GM12878 (cell line): ENCODE measurements around the gene XPO5. TPM values are rescaled to one million over a fixed set of nuclear protein-coding genes. Genes with fewer than 3 reads are reported as not detected.
A peak's percentile ranks its signal among the peaks of the same experiment; 100 is the strongest.

Source experiments
- ATAC-seq: fragments of 200-7000 bp; cut with Tn5 transposase; 3 replicates; pipeline ENCODE4 v1.9.1; 2020; ENCODE audit warnings: mild to moderate bottlenecking, moderate library complexity
- BruUV-seq: library from RNA; stranded (reverse); fragments of 400-500 nt; replicated peaks from 2 replicates; lab custom pipeline; 2021; lab: Mats Ljungman, UMichigan
- CTCF ChIA-PET: fragments of 300-600 bp; sonication (Branson Sonifier 250); formaldehyde crosslinking; extraction: SDS; loops from one replicate; lab custom pipeline; 2021; ENCODE audit warnings: inconsistent platforms; lab: Yijun Ruan, JAX
- POLR2A ChIA-PET: fragments of 350-600 bp; formaldehyde crosslinking; extraction: SDS; loops from one replicate; lab custom pipeline; 2021; ENCODE audit warnings: inconsistent platforms; lab: Charles Lee
- RAD21 ChIA-PET: fragments of 300-600 bp; sonication (Branson Sonifier 250); formaldehyde crosslinking; loops from one replicate; lab custom pipeline; 2023; ENCODE audit warnings: antibody characterized with exemption; ENCODE audit not compliant: unreplicated experiment; lab: Charles Lee
- SMC1A ChIA-PET: fragments of 300-600 bp; sonication (Branson Sonifier 250); formaldehyde crosslinking; loops from one replicate; lab custom pipeline; 2023; ENCODE audit not compliant: unreplicated experiment, uncharacterized antibody; lab: Charles Lee
- DNase-seq: peaks from one replicate; pipeline ENCODE4 v3.0.0-alpha.2; 2011; ENCODE audit warnings: low read depth, low spot score
- FAIRE-seq: peaks from 3 replicates; lab custom pipeline; 2011; peaks lifted over from hg19 to GRCh38; lab: Jason Lieb, UNC
- H2AFZ ChIP-seq: 2 replicates; pipeline ENCODE4 v1.6.0; 2011; ENCODE audit warnings: low read depth, low read length, control low read depth; ENCODE audit not compliant: control insufficient read depth
- H3K27ac ChIP-seq: 2 replicates; pipeline ENCODE4 v1.5.1; 2011; ENCODE audit warnings: control low read depth; ENCODE audit not compliant: control insufficient read depth, insufficient read depth
- H3K27me3 ChIP-seq, 2 experiments: replicated peaks in 1 of 2; 2 replicates each; pipeline versions ENCODE4 v1.6.0 to v1.6.1; 2011; ENCODE audit warnings: low read length in 1 of 2; ENCODE audit not compliant: control insufficient read depth in 2 of 2, insufficient read depth in 2 of 2
- H3K36me3 ChIP-seq, 2 experiments: 2 replicates each; pipeline ENCODE4 v1.5.1; 2011; ENCODE audit warnings: low read length in 1 of 2; ENCODE audit not compliant: control insufficient read depth in 2 of 2, insufficient read depth in 2 of 2
- H3K4me1 ChIP-seq: 2 replicates; pipeline ENCODE4 v1.6.1; 2011; ENCODE audit warnings: mild to moderate bottlenecking, low read length, moderate library complexity, mixed read lengths; ENCODE audit not compliant: control insufficient read depth, insufficient read depth
- H3K4me2 ChIP-seq: 2 replicates; pipeline ENCODE4 v1.6.0; 2011; ENCODE audit warnings: control low read depth; ENCODE audit not compliant: control insufficient read depth, insufficient read depth
- H3K4me3 ChIP-seq: fragments of 200-600 bp; sonication (generic); 2 replicates; pipeline ENCODE4 v1.5.1; 2016
- H3K79me2 ChIP-seq: 2 replicates; pipeline ENCODE4 v1.6.0; 2011; ENCODE audit warnings: low read length; ENCODE audit not compliant: control insufficient read depth, insufficient read depth
- H3K9ac ChIP-seq: 2 replicates; pipeline ENCODE4 v1.8.0; 2011; ENCODE audit warnings: low read length, control low read depth, mixed read lengths; ENCODE audit not compliant: control insufficient read depth, insufficient read depth
- H3K9me3 ChIP-seq: replicated peaks from 3 replicates; pipeline ENCODE4 v1.5.1; 2011; ENCODE audit warnings: mild to moderate bottlenecking, low read length; ENCODE audit not compliant: control insufficient read depth, insufficient read depth
- H4K20me1 ChIP-seq: 2 replicates; pipeline ENCODE4 v1.6.0; 2011; ENCODE audit not compliant: control insufficient read depth, insufficient read depth
- CEBPB ChIP-seq, 2 experiments: fragments of 150-350 bp in 1 of 2; IDR thresholded peaks; 2 replicates each; pipeline ENCODE4 v1.6.1; 2012 to 2014; ENCODE audit warnings: low read depth in 2 of 2, low read length in 2 of 2, borderline replicate concordance in 1 of 2, inconsistent platforms in 1 of 2
- HDAC6 ChIP-seq: fragments of 200-600 bp; sonication (generic); IDR thresholded peaks from one replicate; pipeline ENCODE4 v1.8.0; 2017; ENCODE audit warnings: antibody characterized with exemption; ENCODE audit not compliant: unreplicated experiment
- HSF1 ChIP-seq: fragments of 150-350 bp; IDR thresholded peaks from 2 replicates; pipeline ENCODE4 v1.6.1; 2014; ENCODE audit warnings: mild to moderate bottlenecking, low read depth, low read length
- MAX ChIP-seq: IDR thresholded peaks from 2 replicates; pipeline ENCODE4 v1.6.1; 2012; ENCODE audit warnings: low read depth, low read length, improper control_type of control experiment
- NFYA ChIP-seq: IDR thresholded peaks from 2 replicates; pipeline ENCODE4 v1.6.1; 2011; ENCODE audit warnings: low read depth, mild to moderate bottlenecking, low read length, improper control_type of control experiment, borderline replicate concordance
- PBX3 ChIP-seq: IDR thresholded peaks from 2 replicates; pipeline ENCODE4 v1.6.1; 2011; ENCODE audit warnings: mild to moderate bottlenecking, low read depth, low read length, moderate library complexity; ENCODE audit not compliant: insufficient replicate concordance
- SKIL ChIP-seq: fragments of 450-650 bp; IDR thresholded peaks from 2 replicates; pipeline ENCODE4 v1.6.1; 2017; ENCODE audit warnings: mild to moderate bottlenecking, low read depth, inconsistent platforms; ENCODE audit not compliant: poor library complexity, severe bottlenecking
- SMAD5 ChIP-seq: IDR thresholded peaks from 2 replicates; pipeline ENCODE4 v1.6.1; 2016; ENCODE audit warnings: antibody characterized with exemption, low read depth
- SMC3 ChIP-seq: IDR thresholded peaks from 2 replicates; pipeline ENCODE4 v1.6.1; 2011; ENCODE audit warnings: low read length, improper control_type of control experiment, borderline replicate concordance
- SREBF1 ChIP-seq: IDR thresholded peaks from 2 replicates; pipeline ENCODE4 v1.6.1; 2012; ENCODE audit warnings: mild to moderate bottlenecking, low read length
- YY1 ChIP-seq: IDR thresholded peaks from 2 replicates; pipeline ENCODE4 v1.6.1; 2011; ENCODE audit warnings: low read depth, mild to moderate bottlenecking, low read length
- ZNF24 ChIP-seq: fragments of 450-650 bp; IDR thresholded peaks from 2 replicates; pipeline ENCODE4 v1.6.1; 2017; ENCODE audit warnings: antibody characterized with exemption, mild to moderate bottlenecking
- WGBS: methylation state at CpG from one replicate; pipeline ENCODE4 v1.1.6; 2016; ENCODE audit warnings: low lambda C conversion rate; ENCODE audit not compliant: insufficient replicate concordance, insufficient coverage; ENCODE audit errors: missing lambda C conversion rate; 5-methylcytosine and 5-hydroxymethylcytosine counted together
- in situ Hi-C: fragments of 300-500 bp; cut with MboI; formaldehyde crosslinking; loops from 9 replicates; pipeline ENCODE4 v1.14.3; 2018; ENCODE audit warnings: mixed read lengths
- intact Hi-C: fragments of 100-400 bp; cut with micrococcal nuclease; formaldehyde crosslinking; loops from one replicate; pipeline ENCODE4 v1.14.2; 2022; ENCODE audit not compliant: unreplicated experiment
- polyA plus RNA-seq, 11 experiments: library from polyadenylated mRNA; depleted of rRNA in 4 of 11; unstranded in 6 of 11; stranded (reverse) in 5 of 11; fragments of >200 nt; fragmentation: Nextera tagmentation in 4 of 11; fragmentation: Illumina TruSeq in 1 of 11; extraction: Ambion mirVana in 4 of 11; extraction: Trizol in 1 of 11; gene quantifications; 1 replicate in 1 of 11; 2 replicates in 10 of 11; pipeline versions ENCODE4 v1.2.1 to v1.2.3, GENCODE V29; 2011 to 2016; ENCODE audit warnings: inconsistent platforms in 2 of 11, missing spikeins in 2 of 11, low read depth in 1 of 11
- total RNA-seq, 4 experiments: library from RNA; depleted of rRNA in 3 of 4; stranded (reverse); fragments of >200 nt in 3 of 4; fragmentation: Illumina TruSeq in 1 of 4; extraction: Trizol in 1 of 4; gene quantifications; 2 replicates each; pipeline versions ENCODE4 v1.2.1 to v1.2.3, GENCODE V29; 2013 to 2021

Gene XPO5
- total and polyA plus RNA-seq, 10 of the 15 experiments (the other 5 are each of a cell fraction or from before 2014, with no cell fraction given) = 11.3 to 76.0 (median 41.6) TPM

- H3K27me3 ChIP-seq = peaks cover 0 to 2% of the 10 kb centered on the region in 2 experiments; a peak in 1 of 4 replicates
- TF ChIP-seq ZNF24 (no peak), MAX (no peak), HDAC6 (no peak), PBX3 (no peak), SREBF1 (no peak), SKIL (no peak), YY1 (no peak), CEBPB (IDR thresholded peaks at IDR 0.05; ENCODE audit: borderline replicate concordance in 1 of 2, low read depth in 2 of 2, low read length in 2 of 2) (no peak), HSF1 (no peak), SMAD5 (no peak), SMC3 (no peak), NFYA (no peak)
- no peak overlapping the region for H3K4me3 ChIP-seq
- RAD21 ChIA-PET = no interaction called here
- DNase-seq = no peak
- H2AFZ ChIP-seq = no peak overlapping the region
- in situ Hi-C loops (no loop called here), intact Hi-C loops (no loop called here)
- no peak for FAIRE-seq
- no TSS peak for BruUV-seq
- WGBS = 94% methylated on average over 9 of the region's 10 CpGs
- peaks cover 10 to 13% of the 10 kb centered on the region in 2 experiments; a peak in 3 of 4 replicates for H3K36me3 ChIP-seq
- CTCF ChIA-PET = interaction anchor here (0.5 to 0.8 kb wide), 3 partner anchors 120 to 321 kb away, joined by 3 read pairs; no protein-coding TSS in a partner anchor
- peaks cover 7% of the 10 kb centered on the region for H3K4me1 ChIP-seq
- no peaks in the 10 kb centered on the region for H4K20me1 ChIP-seq
- POLR2A ChIA-PET = no interaction called here
- SMC1A ChIA-PET = interaction anchor here (0.6 to 1.4 kb wide), 2 partner anchors 248 to 374 kb away, joined by 3 read pairs; no protein-coding TSS in a partner anchor
- peaks cover 8% of the 10 kb centered on the region for H3K79me2 ChIP-seq
- peak overlapping the region; percentile 94; the same call in 1 of the 2 replicates for H3K4me2 ChIP-seq
- no peak overlapping the region for H3K9ac ChIP-seq
- no peak overlapping the region for H3K27ac ChIP-seq
- H3K9me3 ChIP-seq = no peaks in the 10 kb centered on the region
- no peak for ATAC-seq
Observed at GRCh38 chr6:43510827-43511163, 65.0 kb downstream of the XPO5 start.
